ENCODE results near the gene MINDY4. TPM values are rescaled to one million over a fixed set of nuclear protein-coding genes. Genes with fewer than 3 reads are reported as not detected.

Gene MINDY4
- total RNA-seq, 3 donors from 2014 or later (not counting 1 experiment from before 2014, with no cell fraction given): 1.1 to 1.7 (median 1.1) TPM

DNA sequence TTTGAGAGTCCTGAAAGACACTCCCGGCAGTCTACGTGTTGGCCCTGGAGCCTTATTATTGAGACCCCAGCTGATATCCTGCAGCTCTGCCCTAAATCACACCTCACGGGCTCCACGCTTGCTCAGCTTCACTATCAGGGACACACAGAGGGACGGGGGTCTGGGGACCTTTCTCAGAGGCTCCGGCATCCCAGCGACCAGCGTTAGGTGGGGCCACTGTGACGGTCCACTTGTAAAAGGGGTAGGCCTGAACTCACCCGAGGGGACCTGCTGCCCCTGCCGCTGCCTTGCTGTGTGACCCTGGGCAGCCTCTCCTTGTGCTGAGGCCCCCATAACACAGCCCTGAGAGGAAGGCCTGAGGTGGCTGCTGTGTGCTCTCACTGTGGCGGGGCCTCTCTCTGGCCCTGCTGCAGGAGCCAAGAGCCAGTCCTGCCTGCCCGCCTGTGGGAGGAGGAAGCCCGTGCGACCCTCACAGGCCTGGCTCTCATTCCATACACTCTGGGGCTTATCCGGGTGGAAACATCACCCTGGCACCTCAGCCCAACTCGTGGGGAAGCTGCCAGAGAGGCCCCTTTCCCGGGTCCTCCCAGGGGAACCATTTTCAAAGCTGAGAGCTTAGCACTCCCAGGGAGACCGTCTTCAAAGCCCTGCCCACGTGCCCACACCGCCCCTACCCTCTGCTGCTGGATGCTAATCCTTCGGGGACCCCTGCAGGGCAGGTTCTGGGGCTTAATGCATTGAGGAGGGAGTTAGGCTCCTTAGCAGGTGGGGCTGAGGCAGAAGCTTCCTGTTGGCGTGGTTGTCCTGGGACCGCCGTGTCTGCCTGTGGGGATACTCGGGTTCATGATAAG lies 162.1 kb downstream of the MINDY4 start:
- ATAC-seq (no peak), DNase-seq (no peak)
- no peak overlapping the region for H3K4me3 Mint-ChIP-seq
- no peaks in the 10 kb centered on the region for H3K9me3 Mint-ChIP-seq
- H3K27me3 Mint-ChIP-seq (ENCODE audit: low read depth in 2 of 2): peaks cover 3 to 12% of the 10 kb centered on the region in 2 donors
- Histone ChIP-seq H3K9me3 (ENCODE audit: control insufficient read depth, insufficient read depth, low read length) (no peaks in the 10 kb centered on the region), H3K4me3 (ENCODE audit: low read length) (no peak overlapping the region), H3K27me3 (ENCODE audit: control insufficient read depth, insufficient read depth, low read length) (no peaks in the 10 kb centered on the region), H3K36me3 (ENCODE audit: control insufficient read depth, insufficient read depth, low read length) (no peaks in the 10 kb centered on the region), H3K27ac (ENCODE audit: low read length) (no peak overlapping the region), H3K4me1 (ENCODE audit: control insufficient read depth, insufficient read depth, low read length) (no peaks in the 10 kb centered on the region)
- H3K4me1 Mint-ChIP-seq: no peaks in the 10 kb centered on the region
- no peak for TF ChIP-seq CTCF (IDR thresholded peaks at IDR 0.05)
- intact Hi-C loops (cut with micrococcal nuclease): no loop called here
- no peaks in the 10 kb centered on the region for H3K36me3 Mint-ChIP-seq
- 85% methylated on average over 26 of the region's 26 CpGs for WGBS (ENCODE audit: insufficient coverage)
- no peak overlapping the region for H3K27ac Mint-ChIP-seq

- Mint-ChIP-seq H3K36me3 (no peaks in the 10 kb centered on the region), H3K4me1 (no peaks in the 10 kb centered on the region), H3K27me3 (ENCODE audit: low read depth in 2 of 2) (peaks cover 3 to 14% of the 10 kb centered on the region in 2 donors), H3K27ac (no peak overlapping the region), H3K9me3 (no peaks in the 10 kb centered on the region), H3K4me3 (no peak overlapping the region)
- no peak overlapping the region for H3K4me3 ChIP-seq (ENCODE audit: low read length)
- no peak for TF ChIP-seq CTCF (IDR thresholded peaks at IDR 0.05)
- peaks cover 5% of the 10 kb centered on the region for H3K4me1 ChIP-seq (ENCODE audit: control insufficient read depth, insufficient read depth, low read length)
- intact Hi-C loops (cut with micrococcal nuclease): no loop called here
- ATAC-seq (no peak), DNase-seq (no peak)
- no peak overlapping the region for H3K27ac ChIP-seq (ENCODE audit: low read length)
- WGBS (ENCODE audit: insufficient coverage): 90% methylated on average over 5 of the region's 5 CpGs
- no peaks in the 10 kb centered on the region for H3K9me3 ChIP-seq (ENCODE audit: control insufficient read depth, insufficient read depth, low read length)
- peaks cover 2% of the 10 kb centered on the region for H3K27me3 ChIP-seq (ENCODE audit: control insufficient read depth, insufficient read depth, low read length)
- H3K36me3 ChIP-seq (ENCODE audit: control insufficient read depth, insufficient read depth, low read length): no peaks in the 10 kb centered on the region
Measured at GRCh38 chr7:30934225-30934624, 163.0 kb downstream of the MINDY4 start.

GRCh38 chr7:30934732-30935568 lies 163.7 kb downstream of the MINDY4 start:
- peaks cover 2% of the 10 kb centered on the region for H3K27me3 ChIP-seq (ENCODE audit: control insufficient read depth, insufficient read depth, low read length)
- no peaks in the 10 kb centered on the region for H3K36me3 ChIP-seq (ENCODE audit: control insufficient read depth, insufficient read depth, low read length)
- Mint-ChIP-seq H3K4me3 (no peak overlapping the region), H3K27me3 (ENCODE audit: low read depth in 2 of 2) (peaks cover 8 to 21% of the 10 kb centered on the region in 2 donors), H3K27ac (no peak overlapping the region), H3K36me3 (no peaks in the 10 kb centered on the region), H3K9me3 (no peaks in the 10 kb centered on the region), H3K4me1 (no peaks in the 10 kb centered on the region)
- H3K4me1 ChIP-seq (ENCODE audit: control insufficient read depth, insufficient read depth, low read length): peaks cover 5% of the 10 kb centered on the region
- TF ChIP-seq CTCF (IDR thresholded peaks at IDR 0.05): no peak
- no peaks in the 10 kb centered on the region for H3K9me3 ChIP-seq (ENCODE audit: control insufficient read depth, insufficient read depth, low read length)
- DNase-seq (no peak), ATAC-seq (no peak)
- no peak overlapping the region for H3K4me3 ChIP-seq (ENCODE audit: low read length)
- WGBS (ENCODE audit: insufficient coverage): 89% methylated on average over 6 of the region's 6 CpGs
- intact Hi-C loops (cut with micrococcal nuclease): no loop called here
- no peak overlapping the region for H3K27ac ChIP-seq (ENCODE audit: low read length)
